K562 (cell line): ENCODE measurements around the gene CRYBB1. TPM values are rescaled to one million over a fixed set of nuclear protein-coding genes. Genes with fewer than 3 reads are reported as not detected.

Experiments used
- ARID2 ChIP-seq: fragments of 450-650 bp; IDR thresholded peaks from 2 replicates; pipeline ENCODE4 v1.6.1; 2017; ENCODE audit warnings: antibody characterized with exemption, mild to moderate bottlenecking
- ATF2 ChIP-seq: sonication (generic); formaldehyde crosslinking; IDR thresholded peaks from 2 replicates; pipeline ENCODE4 v1.8.1; 2022; ENCODE audit warnings: missing genetic modification reagents
- C11orf30 ChIP-seq: fragments of 450-650 bp; IDR thresholded peaks from 2 replicates; pipeline ENCODE4 v1.6.1; 2016; ENCODE audit warnings: low read depth, mild to moderate bottlenecking
- CBX5 ChIP-seq: IDR thresholded peaks from 2 replicates; pipeline ENCODE4 v1.6.1; 2014; ENCODE audit warnings: low read depth, borderline replicate concordance
- EP300 ChIP-seq: IDR thresholded peaks from 2 replicates; pipeline ENCODE4 v1.6.1; 2012; ENCODE audit warnings: low read length, improper control_type of control experiment
- GABPA ChIP-seq: fragments of 200-800 bp; sonication (Bioruptor generic); conservative IDR thresholded peaks from 2 replicates; pipeline ENCODE4 v1.6.1; 2016; ENCODE audit warnings: low read depth, missing genetic modification characterization, missing compliant biosample characterization
- HDAC1 ChIP-seq, 2 experiments: fragments of 450-650 bp; IDR thresholded peaks; 2 replicates each; pipeline ENCODE4 v1.6.1; 2016 to 2017; ENCODE audit warnings: inconsistent platforms in 1 of 2, mild to moderate bottlenecking in 1 of 2, moderate library complexity in 1 of 2
- HNRNPL ChIP-seq: fragments of 200-400 bp; formaldehyde crosslinking; IDR thresholded peaks from 2 replicates; pipeline ENCODE4 v1.6.1; 2017; ENCODE audit warnings: low read depth, mild to moderate bottlenecking, low read length
- KAT7 ChIP-seq: sonication (generic); formaldehyde crosslinking; IDR thresholded peaks from 2 replicates; pipeline ENCODE4 v1.8.0; 2022; ENCODE audit warnings: missing genetic modification reagents, mild to moderate bottlenecking, borderline replicate concordance
- MYC ChIP-seq, 2 experiments: fragments of 250-450 bp in 1 of 2; sonication (Bioruptor Pico) in 1 of 2; IDR thresholded peaks; 2 replicates each; pipeline versions ENCODE4 v1.5.1 to v1.6.1; 2012 to 2021; ENCODE audit warnings: low read depth in 2 of 2, borderline replicate concordance in 1 of 2, improper control_type of control experiment in 1 of 2, low read length in 1 of 2, mild to moderate bottlenecking in 1 of 2, moderate library complexity in 1 of 2
- POLR2B ChIP-seq: fragments of 450-650 bp; IDR thresholded peaks from 2 replicates; pipeline ENCODE4 v1.6.1; 2018; ENCODE audit warnings: low read depth; ENCODE audit not compliant: partially characterized antibody
- RNF2 ChIP-seq: sonication (generic); IDR thresholded peaks from 2 replicates; pipeline ENCODE4 v1.6.1; 2016
- RUNX1 ChIP-seq: sonication (generic); IDR thresholded peaks from 2 replicates; pipeline ENCODE4 v1.6.1; 2016; ENCODE audit warnings: antibody characterized with exemption, low read depth
- SIRT6 ChIP-seq: IDR thresholded peaks from one replicate; pipeline ENCODE4 v1.6.1; 2012; ENCODE audit warnings: low read depth, mild to moderate bottlenecking, control low read depth, inconsistent platforms, low read length, moderate library complexity
- SMARCA4 ChIP-seq: fragments of 450-650 bp; IDR thresholded peaks from 2 replicates; pipeline ENCODE4 v1.6.1; 2016
- SRSF1 ChIP-seq: fragments of 200-400 bp; formaldehyde crosslinking; IDR thresholded peaks from 2 replicates; pipeline ENCODE4 v1.6.1; 2017; ENCODE audit warnings: mild to moderate bottlenecking, low read depth, low read length, moderate library complexity
- STAT5B ChIP-seq: fragments of 250-450 bp; sonication (Bioruptor Pico); IDR thresholded peaks from 2 replicates; pipeline ENCODE4 v1.8.0; 2021; ENCODE audit warnings: mild to moderate bottlenecking, inconsistent platforms
- TRIM24 ChIP-seq, 2 experiments: fragments of 450-650 bp; IDR thresholded peaks; 2 replicates each; pipeline ENCODE4 v1.6.1; 2016
- ZNF316 ChIP-seq: fragments of 450-650 bp; IDR thresholded peaks from 2 replicates; pipeline ENCODE4 v1.6.1; 2016
- polyA plus RNA-seq, 8 experiments: library from polyadenylated mRNA; depleted of rRNA in 4 of 8; stranded (reverse) in 5 of 8; unstranded in 3 of 8; fragments of >200 nt; fragmentation: Nextera tagmentation in 2 of 8; fragmentation: Illumina TruSeq in 1 of 8; extraction: Ambion mirVana in 2 of 8; extraction: Trizol in 1 of 8; gene quantifications; 2 replicates each; pipeline versions ENCODE4 v1.2.1 to v1.2.3, GENCODE V29; 2011 to 2014; ENCODE audit warnings: inconsistent platforms in 1 of 8, missing spikeins in 1 of 8
- total RNA-seq, 7 experiments: library from RNA; depleted of rRNA in 6 of 7; stranded (reverse); fragments of >200 nt in 6 of 7; fragmentation: Illumina TruSeq in 2 of 7; extraction: Trizol in 2 of 7; gene quantifications; 2 replicates each; pipeline versions ENCODE4 v1.2.1 to v1.2.3, GENCODE V29; 2011 to 2021; ENCODE audit warnings: low replicate concordance in 1 of 7
- TF ChIP-seq, protein P1 (sequence below): fragments of 250-450 bp; sonication (Bioruptor Pico); IDR thresholded peaks from 2 replicates; pipeline ENCODE4 v1.5.0; 2021; ENCODE audit warnings: mild to moderate bottlenecking, moderate library complexity
- TF ChIP-seq, protein P2 (sequence below): fragments of 450-650 bp; IDR thresholded peaks from 2 replicates; pipeline ENCODE4 v1.6.1; 2017; ENCODE audit warnings: antibody characterized with exemption, mild to moderate bottlenecking

The CRYBB1 gene
- total and polyA plus RNA-seq, 9 of the 15 experiments (the other 6 are each of a cell fraction or from before 2014, with no cell fraction given), result 0.16 to 0.45 (median 0.33) TPM; not detected in 2

- TF ChIP-seq ATF2 (CRISPR knock-in tag), result no peak
- no peak for TF ChIP-seq STAT5B (CRISPR knock-in tag)
- TF ChIP-seq EP300, result peak; percentile 97
- TF ChIP-seq MYC (IDR thresholded peaks at IDR 0.05; ENCODE audit: low read depth, low read length), result peak; percentile 54; the same call in 1 of the 2 replicates
- no peak for TF ChIP-seq MYC (CRISPR knock-in tag; IDR thresholded peaks at IDR 0.05; ENCODE audit: borderline replicate concordance, low read depth)
- TF ChIP-seq, protein P1, sequence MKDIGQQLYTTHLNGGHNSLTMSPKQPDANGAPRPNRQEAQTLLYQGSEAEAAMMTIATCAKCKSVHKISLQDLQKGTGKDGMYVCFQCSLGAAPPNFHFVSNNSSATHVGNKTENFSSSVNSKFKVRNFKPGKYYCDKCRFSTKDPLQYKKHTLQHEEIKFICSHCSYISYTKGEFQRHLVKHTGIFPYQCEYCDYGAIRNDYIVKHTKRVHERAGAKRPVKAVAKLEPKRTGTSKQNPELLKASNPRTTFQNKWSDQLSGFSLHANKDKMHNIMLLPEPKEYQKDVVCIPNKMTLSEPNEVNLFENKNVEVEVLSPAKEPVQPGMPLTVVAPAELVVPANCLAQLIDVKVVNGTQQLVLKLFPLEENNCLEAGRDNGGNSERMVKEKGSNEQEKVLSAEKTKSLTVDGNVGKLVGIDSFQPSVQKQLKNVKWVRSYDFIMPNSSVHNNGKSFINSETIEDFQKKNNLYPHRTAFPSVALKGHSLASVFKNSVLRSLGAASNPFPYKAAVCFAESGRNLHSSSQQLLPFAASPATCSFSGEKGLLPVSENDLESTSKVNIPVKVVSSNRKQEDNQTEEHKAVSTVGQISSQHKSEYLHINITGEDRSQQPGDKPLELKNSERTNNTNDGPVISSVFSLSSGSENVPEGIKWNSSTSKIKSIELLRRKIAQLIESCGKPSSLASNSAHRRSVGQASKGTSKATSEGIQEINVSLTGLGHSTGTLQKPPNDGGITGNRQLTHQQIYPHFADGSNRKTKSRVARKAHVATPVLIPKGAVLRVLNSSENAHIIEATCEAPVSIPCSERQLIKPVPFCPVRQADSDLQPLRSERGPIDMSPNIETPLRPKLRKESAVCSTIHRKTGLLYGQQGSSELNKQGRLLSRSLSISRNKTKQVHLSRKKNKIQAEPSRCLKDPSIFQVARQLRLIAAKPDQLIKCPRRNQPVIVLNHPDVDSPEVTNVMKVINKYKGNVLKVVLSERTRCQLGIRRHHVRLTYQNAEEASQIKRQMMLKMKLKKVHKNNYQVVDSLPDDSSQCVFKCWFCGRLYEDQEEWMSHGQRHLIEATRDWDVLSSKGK (CRISPR knock-in tag), result no peak
- peak in 1 of 2 experiments; percentile 69; a peak in 2 of 4 replicates for TF ChIP-seq HDAC1 (IDR thresholded peaks at IDR 0.05)
- peak; percentile 97 for TF ChIP-seq RNF2
- TF ChIP-seq ARID2, result no peak
- peak; percentile 35 for TF ChIP-seq POLR2B
- peak; percentile 72 to 73 for TF ChIP-seq TRIM24 (IDR thresholded peaks at IDR 0.05)
- no peak for TF ChIP-seq SRSF1
- no peak for TF ChIP-seq HNRNPL
- TF ChIP-seq KAT7 (CRISPR knock-in tag), result no peak
- TF ChIP-seq ZNF316, result no peak
- no peak for TF ChIP-seq SIRT6
- TF ChIP-seq, protein P2, sequence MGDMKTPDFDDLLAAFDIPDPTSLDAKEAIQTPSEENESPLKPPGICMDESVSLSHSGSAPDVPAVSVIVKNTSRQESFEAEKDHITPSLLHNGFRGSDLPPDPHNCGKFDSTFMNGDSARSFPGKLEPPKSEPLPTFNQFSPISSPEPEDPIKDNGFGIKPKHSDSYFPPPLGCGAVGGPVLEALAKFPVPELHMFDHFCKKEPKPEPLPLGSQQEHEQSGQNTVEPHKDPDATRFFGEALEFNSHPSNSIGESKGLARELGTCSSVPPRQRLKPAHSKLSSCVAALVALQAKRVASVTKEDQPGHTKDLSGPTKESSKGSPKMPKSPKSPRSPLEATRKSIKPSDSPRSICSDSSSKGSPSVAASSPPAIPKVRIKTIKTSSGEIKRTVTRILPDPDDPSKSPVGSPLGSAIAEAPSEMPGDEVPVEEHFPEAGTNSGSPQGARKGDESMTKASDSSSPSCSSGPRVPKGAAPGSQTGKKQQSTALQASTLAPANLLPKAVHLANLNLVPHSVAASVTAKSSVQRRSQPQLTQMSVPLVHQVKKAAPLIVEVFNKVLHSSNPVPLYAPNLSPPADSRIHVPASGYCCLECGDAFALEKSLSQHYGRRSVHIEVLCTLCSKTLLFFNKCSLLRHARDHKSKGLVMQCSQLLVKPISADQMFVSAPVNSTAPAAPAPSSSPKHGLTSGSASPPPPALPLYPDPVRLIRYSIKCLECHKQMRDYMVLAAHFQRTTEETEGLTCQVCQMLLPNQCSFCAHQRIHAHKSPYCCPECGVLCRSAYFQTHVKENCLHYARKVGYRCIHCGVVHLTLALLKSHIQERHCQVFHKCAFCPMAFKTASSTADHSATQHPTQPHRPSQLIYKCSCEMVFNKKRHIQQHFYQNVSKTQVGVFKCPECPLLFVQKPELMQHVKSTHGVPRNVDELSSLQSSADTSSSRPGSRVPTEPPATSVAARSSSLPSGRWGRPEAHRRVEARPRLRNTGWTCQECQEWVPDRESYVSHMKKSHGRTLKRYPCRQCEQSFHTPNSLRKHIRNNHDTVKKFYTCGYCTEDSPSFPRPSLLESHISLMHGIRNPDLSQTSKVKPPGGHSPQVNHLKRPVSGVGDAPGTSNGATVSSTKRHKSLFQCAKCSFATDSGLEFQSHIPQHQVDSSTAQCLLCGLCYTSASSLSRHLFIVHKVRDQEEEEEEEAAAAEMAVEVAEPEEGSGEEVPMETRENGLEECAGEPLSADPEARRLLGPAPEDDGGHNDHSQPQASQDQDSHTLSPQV, result peak; percentile 76; the same call in 1 of the 2 replicates
- peak; percentile 70; the same call in 1 of the 2 replicates for TF ChIP-seq RUNX1
- no peak for TF ChIP-seq CBX5
- TF ChIP-seq GABPA (tag), result peak; percentile 77
- TF ChIP-seq C11orf30, result no peak
- peak; percentile 97 for TF ChIP-seq SMARCA4
Observed at GRCh38 chr22:26632422-26633155, 14.8 kb upstream of the CRYBB1 start (continued).
